ENCODE measurements around the gene CST6. TPM values are rescaled to one million over a fixed set of nuclear protein-coding genes. Genes with fewer than 3 reads are reported as not detected.

Gene CST6
- total RNA-seq, 1 donor from 2014 or later = not detected

DNA sequence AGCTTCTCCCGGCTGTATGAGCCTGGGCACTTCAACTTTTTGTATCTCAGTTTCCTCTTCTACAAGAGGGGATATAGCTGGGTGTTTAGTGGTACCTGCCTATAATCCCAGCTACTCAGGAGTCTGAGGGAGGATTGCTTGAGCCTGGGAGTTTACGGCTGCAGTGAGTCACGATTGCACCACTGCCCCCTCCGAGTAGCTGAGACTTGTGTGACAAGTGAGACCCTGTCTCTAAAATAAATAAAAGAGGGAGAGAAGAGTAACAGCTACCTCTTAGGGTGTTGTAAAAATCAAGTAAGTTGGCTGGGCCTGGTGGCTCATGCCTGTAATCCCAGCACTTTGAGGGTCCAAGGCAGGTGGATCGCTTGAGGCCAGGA, 24.5 kb downstream of the CST6 start:
- DNase-seq (no peak), ATAC-seq (ENCODE audit: poor library complexity) (no peak)
- intact Hi-C loops (cut with DNase I) = no loop called here

DNA sequence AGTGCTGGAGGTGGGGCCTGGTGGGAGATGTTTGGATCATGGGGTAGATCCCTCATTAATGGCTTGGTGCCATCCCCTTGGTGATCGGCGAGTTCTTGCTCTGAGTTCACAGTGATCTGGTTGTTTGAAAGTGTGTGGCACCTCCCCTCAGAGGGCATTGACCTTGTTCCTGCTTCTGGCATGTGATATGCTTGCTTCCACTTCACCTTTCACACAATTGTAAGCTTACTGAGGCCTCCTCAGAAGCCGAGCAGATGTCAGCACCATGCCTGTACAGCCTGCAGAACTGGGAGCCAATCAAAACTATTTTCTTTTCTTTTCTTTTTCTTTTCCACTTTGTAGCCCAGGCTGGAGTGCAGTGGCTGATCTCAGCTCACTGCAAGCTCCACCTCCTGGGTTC, 25.5 kb downstream of the CST6 start:
- no peak for ATAC-seq (ENCODE audit: poor library complexity)
- intact Hi-C loops (cut with DNase I) = no loop called here
- no peak for DNase-seq

DNA sequence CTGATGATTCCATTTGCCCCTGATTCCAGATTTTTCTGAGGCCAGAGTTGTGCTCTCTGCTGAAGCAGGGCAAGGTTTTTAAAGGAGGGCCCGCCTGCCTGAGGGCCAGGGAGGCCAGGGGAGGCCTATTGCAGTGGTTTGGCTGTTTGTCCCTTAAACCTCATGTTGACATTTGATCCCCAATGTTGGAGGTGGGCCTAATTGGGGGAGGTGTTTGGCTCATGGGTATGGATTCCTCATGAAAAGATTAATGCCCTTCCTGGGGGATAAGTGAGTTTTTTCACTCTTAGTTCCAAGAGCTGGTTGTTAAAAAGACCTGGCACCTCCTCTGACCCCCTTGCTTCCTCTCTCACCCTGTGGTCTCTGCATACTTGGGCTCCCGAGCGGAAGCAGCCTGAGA, 28.0 kb downstream of the CST6 start:
- no peak for DNase-seq
- ATAC-seq (ENCODE audit: poor library complexity) = no peak
- intact Hi-C loops (cut with DNase I) = no loop called here

DNA sequence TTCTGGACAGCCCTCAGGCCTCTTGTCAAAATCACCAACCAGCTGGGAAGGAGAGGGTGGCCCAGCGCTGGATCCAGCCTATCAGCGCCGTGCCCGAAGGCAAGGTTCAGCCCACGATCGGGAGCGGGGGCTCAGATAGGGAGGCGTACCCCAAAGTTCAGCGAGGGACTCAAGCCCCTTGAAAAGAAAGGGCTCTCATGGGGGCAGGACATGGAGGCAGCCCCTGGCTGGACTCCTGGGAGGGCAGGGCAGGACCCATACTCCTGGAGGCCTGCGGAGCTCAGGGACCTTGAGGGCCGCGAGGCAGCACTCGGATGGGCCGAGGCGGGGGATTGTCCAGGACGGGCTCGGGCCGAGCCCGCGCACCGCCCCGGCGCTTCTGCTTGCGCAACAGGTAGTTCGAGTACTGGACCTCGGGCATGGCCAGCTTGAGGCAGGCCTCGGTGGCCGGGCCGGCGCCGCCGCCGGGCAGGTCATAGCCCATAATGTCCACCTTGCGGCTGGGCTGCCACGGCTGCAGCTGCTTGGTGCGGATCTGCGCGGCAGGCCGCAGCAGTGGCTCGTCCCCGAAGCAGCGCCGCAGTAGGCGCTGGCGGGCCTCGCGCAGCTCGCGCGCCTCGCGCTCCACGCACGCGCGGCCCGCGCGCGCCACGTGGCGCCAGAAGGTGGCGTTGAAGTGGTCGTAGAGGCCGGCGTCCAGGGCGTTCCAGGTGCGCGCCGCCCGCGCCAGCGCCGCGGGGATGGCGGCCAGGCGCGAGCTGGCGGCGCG, 30.6 kb downstream of the CST6 start:
- ATAC-seq (ENCODE audit: poor library complexity) = no peak
- intact Hi-C loops (cut with DNase I) = no loop called here
- no peak for DNase-seq

DNA sequence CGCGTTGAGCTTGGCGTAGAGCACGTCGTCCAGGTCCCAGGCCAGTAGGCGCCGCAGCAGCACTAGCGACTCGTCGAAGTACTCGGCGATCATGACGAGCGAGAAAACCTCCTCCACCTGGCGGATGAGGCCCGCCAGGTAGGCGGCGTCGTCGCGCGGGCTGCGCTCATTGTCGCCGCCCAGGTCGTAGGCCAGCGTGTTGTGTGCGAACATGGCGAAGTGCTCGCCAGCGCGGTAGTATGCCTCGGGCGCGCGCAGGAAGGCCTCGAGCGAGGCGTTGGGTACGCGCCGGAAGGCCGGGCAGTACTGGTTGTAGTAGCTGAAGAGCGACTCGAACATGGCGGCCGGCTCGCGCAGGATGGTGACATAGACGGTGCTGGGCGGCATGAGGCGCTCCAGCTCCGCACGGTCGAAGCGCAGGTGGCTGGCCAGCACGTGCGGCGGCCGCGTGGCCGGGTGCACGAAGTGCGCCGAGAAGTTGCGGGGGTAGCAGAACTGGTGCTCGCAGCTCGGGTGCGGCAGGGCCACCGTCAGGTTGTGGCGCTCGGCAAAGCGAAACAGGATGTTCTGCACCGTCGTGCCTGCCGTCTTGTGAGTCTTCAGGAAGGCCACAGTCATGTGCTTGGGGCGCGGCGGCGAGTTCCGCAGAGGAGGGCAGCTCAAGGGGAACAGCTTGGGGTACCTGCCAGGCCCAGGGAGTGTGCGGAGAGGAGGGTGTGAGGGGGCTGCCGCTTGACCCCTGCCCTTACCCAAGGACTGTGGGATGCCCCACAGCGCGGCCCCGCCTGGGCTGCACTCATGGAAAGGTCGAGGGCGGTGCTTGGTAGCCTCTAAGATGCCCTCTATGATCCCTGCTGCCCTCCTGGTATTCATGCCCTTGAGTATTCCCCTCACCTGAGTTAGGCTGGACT, 31.4 kb downstream of the CST6 start:
- no peak for ATAC-seq (ENCODE audit: poor library complexity)
- intact Hi-C loops (cut with DNase I) = no loop called here

DNA sequence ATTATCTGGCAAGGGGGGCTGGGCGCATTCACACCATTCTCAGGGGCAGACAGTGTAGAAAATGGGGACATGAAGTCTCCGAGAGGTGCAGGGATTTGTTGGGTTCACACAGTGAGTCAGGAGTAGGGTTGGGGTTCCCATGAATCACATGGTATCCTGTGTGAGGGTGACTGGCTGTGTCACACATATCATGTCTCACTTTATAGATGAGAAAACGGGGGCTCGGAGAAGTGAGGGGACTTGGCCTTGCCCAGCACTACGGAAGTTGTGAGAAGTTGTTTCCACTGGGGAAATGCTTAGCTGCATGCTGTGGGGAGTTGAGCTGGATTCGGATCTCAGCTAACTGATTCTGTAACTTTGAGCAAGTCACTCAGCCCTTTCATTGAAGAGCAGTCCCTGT, 32.9 kb downstream of the CST6 start:
- ATAC-seq (ENCODE audit: poor library complexity) (no peak), DNase-seq (no peak)
- intact Hi-C loops (cut with DNase I) = no loop called here

More for the DNA sequence above, 31.4 kb downstream of the CST6 start:
- no peak for DNase-seq

DNA sequence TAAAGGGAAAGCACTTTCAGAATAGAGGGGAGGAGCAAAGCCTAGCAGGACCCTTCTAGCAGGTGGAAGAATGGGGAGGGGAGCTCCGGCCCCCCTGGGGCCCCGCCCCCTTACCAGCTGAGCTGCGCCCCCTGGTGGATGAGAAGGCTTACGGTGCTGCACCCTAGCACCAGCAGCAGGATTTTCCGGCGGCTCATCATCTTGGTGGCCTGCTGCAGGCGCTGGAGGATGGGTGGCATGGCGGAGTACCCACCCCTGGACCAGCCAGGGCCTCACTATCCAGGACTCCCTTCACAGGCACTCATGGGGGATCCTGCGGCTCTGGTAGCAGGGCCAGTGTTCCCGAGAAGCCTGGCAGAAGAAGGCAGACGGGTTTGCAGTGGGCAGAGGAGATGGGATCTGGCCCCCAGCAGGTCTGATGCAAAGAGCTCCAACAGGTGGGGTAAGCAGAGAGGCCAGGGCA, 33.4 kb downstream of the CST6 start:
- DNase-seq = peak; percentile 80
- peak; percentile 80 for ATAC-seq (ENCODE audit: poor library complexity)
- intact Hi-C loops (cut with DNase I) = no loop called here

DNA sequence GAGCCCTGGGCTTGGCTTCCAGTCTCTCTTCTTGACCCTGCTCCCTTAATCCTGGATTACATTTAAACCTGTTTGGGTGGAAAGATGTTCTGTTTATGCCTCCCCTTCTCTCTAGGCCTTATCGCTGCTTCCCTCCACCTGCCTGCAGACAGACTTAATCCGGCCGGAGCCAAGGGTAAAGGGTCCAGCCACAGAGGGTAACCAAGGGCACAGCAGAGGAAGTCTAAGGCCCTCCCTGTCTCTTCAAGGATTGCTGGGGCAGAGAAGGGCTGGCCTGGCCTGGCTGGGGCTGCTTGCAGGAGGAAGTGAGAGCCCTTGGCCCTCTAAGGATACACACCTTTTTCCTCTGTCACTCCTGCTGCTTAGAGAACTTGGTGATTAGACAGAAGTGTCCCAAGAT, 35.1 kb downstream of the CST6 start:
- ATAC-seq (ENCODE audit: poor library complexity) = no peak
- intact Hi-C loops (cut with DNase I) = no loop called here
- DNase-seq = no peak

DNA sequence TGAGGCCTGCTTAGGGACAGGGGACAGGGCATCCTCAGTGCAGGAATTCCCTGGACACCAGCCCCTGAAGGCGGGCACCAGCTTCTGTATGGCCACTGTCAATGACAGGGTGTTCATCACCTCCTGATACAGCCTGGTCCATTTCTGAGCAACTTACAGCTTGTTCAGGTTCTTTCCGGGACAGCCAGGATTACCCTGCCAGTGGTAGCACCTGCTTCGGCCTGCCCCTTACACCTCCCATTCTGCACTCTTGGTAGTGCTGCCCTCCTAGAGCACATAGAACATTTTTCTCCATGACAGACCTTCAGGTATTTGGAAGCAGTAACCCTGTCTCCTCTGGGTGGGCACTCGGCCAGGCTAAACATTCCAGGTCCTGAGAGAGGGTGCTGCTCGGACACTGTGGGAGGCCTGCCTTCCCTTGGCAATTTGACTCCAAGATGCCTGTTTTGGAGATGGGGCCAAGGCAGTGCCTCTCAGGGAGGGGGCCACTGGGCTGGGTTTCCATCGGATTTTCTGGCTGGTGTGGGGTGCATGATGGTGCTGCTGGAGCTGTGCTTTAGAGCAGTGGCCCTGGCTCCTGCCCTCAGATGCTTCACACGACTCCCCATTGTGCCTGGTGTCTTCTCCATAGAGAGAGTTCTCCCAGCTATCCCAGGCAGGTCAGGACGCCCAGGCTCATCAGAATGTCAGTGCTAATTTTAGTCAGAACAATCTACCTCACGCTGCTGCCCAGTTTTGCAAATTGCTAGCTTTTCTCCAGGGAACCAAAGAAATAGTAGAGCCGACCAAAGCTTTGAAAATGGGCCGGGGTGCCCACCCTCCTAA, 35.9 kb downstream of the CST6 start:
- DNase-seq (no peak), ATAC-seq (ENCODE audit: poor library complexity) (no peak)
- intact Hi-C loops (cut with DNase I) = no loop called here

DNA sequence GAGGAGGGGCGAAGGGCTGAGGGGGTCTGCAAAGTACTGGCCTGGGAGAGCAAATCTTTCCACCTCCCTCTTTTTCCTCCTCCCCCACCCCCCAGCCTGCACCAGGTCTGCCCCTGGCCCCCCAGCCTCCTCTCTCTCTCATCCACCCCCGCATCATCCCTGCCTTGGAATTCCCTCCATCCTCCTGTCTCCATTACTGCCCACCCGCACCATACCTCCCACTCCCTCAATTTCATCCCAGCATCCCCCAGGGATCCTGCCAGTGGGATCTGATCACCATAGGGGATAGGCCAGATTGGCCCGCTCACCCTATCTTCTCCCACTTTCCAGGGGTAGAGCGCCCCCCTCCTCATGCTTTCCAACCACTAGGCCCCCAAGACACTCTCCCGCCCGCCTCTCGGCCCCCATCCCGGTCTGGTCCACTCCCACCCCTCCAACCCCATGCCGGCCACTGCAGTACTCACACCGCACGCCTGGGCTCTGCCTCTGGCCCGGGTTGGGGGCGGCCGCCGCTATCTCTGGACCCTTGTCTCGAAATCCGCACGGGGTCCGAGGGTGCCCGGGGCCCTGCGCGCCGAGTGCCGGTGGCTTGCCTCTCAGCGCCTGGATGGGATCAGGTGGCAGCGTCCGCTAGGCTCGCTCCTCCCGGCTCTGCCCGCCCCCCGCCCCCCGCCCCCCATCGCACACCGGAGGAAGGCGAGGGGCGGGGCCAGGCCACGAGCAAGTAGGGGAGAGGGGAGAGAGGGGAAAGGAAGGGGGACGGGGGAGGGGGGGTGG, 36.9 kb downstream of the CST6 start, which contains the start of gene GAL3ST3:
Gene GAL3ST3, minus strand, starts transcription at position 615 of the 777 bp plus-strand sequence. CDS start 3,746 bp downstream, outside the sequence.
- intact Hi-C loops (cut with DNase I) = no loop called here
- no peak for ATAC-seq (ENCODE audit: poor library complexity)
- DNase-seq = no peak

DNA sequence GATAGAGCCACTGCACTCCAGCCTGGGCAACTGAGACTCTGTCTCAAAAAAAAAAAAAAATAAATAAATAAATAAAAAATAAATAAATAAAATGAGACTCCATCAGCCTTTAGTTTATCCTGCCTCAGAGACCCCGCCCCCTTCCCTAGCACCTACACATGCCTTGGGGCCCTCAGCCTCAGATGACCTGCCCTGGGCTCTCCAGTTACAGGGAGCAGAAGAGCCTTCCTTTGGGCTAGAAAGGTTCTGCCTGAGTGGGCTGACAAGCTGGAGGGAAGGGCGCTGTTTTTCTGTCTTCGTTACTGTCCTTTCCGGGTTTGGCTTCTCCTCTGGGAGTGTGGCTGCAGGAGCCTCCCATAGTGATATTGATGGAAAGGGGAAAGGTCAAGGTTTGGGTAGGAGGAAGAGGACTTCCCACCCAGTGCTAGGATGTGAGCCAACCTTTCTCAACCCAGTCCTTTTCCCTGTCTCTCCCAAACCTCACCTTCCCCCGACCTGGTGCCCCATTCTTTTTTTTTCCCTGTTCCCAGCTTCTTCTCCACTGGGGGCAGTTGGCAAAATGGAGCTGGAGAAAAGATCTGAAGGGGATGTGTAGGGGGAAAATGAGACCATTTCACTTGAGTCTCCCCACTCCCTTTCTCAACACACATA, 38.9 kb downstream of the CST6 start:
- ATAC-seq (ENCODE audit: poor library complexity) (no peak), DNase-seq (no peak)
- intact Hi-C loops (cut with DNase I) = no loop called here

DNA sequence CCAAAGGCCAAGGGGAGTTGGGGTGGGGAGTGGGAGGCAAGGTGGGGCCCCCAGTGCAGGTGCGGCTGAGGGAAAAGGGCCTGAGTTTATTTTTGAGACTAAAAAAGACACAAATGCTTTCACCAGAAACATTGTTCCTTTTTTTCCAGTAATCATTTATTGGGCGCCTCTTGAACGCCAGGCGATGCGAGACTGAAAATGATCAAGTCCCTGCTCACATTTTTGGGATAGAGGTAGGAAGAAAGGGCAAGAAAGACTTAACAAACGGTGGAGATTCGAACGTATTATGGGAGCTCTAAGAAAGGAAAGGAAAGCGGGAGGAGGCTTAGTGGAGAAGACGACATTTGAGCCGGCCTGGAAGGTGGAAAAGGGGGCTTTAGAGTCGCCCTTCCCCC, 39.6 kb downstream of the CST6 start:
- intact Hi-C loops (cut with DNase I) = no loop called here
- ATAC-seq (ENCODE audit: poor library complexity) (no peak), DNase-seq (no peak)

DNA sequence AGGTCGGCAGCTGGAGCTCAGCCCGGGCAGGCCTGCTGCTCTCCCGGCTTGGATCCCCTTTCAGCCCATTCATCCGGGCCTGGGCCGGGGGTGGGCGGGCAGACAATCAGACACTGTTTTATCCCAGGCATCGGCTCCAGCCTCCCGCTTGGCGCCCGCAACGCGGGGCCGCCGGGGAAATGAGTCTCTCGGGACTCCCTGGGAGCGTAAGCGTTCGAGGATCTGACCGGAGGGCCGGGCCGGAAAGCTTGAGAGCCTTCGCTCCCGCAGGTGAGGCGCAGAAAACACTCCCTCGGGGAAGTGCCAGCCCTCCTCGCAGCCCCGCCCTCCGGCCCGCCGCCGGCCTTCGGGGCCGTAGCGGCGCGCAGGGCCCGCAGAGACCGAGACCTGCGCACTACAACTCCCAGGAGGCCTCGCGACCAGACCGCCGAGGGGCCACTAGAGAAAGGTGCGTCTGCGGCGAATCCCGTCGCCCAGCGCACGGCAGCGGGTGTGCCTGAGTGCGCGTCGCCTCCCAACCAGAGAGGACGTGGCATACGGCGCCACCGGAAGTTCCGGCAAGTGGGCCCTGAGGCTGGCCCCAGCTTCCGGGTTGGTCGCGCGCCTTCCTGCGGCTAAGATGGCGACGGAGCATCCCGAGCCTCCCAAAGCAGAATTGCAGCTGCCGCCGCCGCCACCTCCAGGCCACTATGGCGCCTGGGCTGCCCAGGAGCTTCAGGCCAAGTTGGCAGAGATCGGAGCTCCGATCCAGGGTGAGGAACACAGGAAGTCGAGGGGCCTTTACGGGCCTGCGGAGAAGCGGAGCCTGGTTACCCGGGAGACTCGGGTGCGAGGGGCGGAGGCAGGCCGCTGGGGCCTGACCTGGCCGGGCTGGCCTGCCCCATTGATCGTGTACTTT, 40.2 kb downstream of the CST6 start, which contains the start of gene SF3B2:
Gene SF3B2, plus strand, starts transcription at position 599 of the 898 bp plus-strand sequence. Its CDS starts 21 bp downstream, at position 620.
- intact Hi-C loops (cut with DNase I) = no loop called here
- ATAC-seq (ENCODE audit: poor library complexity) = peak; percentile 96
- peak; percentile 99 for DNase-seq

DNA sequence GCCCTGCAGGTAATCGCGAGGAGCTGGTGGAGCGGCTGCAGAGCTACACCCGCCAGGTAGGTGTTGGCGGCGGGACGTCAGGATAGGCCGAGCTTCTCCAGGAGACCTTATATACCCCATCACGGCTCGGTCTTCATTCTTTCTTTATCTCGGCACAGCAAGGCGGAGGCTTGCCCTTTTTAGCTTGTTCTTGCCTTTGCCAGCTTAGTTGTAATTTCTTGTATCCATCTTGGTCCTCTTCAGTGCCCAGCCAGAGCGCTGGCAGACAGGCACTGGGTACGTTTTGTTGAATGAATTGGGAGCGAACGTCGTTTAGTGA, 40.8 kb downstream of the CST6 start:
- DNase-seq (no peak), ATAC-seq (ENCODE audit: poor library complexity) (no peak)
- intact Hi-C loops (cut with DNase I) = no loop called here

DNA sequence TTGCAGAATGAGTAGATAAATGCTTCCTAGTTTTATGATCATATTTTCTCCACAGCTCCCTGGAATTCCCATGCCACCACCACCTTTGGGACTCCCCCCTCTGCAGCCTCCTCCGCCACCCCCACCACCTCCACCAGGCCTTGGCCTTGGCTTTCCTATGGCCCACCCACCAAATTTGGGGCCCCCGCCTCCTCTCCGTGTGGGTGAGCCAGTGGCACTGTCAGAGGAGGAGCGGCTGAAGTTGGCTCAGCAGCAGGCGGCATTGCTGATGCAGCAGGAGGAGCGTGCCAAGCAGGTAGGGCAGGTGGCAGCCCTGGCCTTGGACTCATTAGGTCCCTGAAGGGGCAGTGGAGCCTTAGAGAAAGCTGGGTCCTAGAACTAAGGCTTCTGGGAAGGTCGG, 43.2 kb downstream of the CST6 start:
- ATAC-seq (ENCODE audit: poor library complexity) = no peak
- intact Hi-C loops (cut with DNase I) = no loop called here

DNA sequence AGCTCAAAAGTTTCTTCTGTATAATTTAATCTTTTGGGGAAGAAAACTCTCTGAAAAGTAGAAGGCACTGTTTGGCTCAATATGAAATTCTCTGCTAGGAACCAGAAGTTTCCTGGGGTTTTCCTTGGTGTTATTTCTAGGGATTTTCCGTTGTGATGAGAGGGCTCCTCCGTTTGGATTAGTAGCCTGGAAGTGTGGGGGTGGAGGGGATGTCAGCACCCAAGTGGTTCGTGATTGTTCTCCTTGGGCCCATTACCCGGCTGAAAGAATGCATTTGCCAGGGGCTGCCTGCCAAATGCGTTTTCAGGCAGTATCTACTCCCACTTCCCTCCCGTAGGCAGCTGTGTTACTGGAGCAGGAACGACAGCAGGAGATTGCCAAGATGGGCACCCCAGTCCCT, 44.7 kb downstream of the CST6 start:
- no peak for DNase-seq
- intact Hi-C loops (cut with DNase I) = no loop called here
- ATAC-seq (ENCODE audit: poor library complexity) = no peak

More for the DNA sequence above, 43.2 kb downstream of the CST6 start:
- no peak for DNase-seq

Data from Right ventricle myocardium superior (tissue), 1 donor.